ENCODE results near the gene MCM3AP.

DNA sequence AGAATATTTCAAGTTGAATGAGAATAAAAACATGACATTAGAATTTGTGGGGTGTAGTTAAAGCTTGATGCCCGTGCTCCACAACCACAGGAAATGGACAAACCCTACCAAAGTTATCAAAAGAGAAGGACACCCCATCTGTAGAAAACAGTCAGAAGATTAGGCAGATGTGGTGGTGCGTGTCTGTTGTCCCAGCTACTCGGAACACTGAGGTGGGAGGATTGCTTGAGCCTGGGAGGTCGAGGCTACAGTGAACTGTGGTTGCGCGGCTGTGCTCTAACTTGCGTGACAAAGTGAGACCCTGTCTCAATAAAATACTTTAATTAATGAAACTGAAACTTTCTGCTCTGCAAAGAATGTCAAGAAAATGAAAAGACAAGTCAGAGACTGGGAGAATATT lies 99.7 kb downstream of the MCM3AP start:
- TF ChIP-seq POLR2A (IDR thresholded peaks at IDR 0.05) (no peak), POLR2AphosphoS5 (IDR thresholded peaks at IDR 0.05) (no peak)

Measured in sigmoid colon (tissue), 4 donors.